OCI-LY3 (cell line): ENCODE data around the gene NAV1.

Experiments
- H2AFZ ChIP-seq: fragments of 200-600, 300-600 bp; shearing (Covaris generic); 2 replicates; pipeline ENCODE4 v1.6.0; 2014; ENCODE audit warnings: antibody characterized with exemption, low read depth, low read length
- H3K27ac ChIP-seq: fragments of 200-600, 300-600 bp; sonication (generic); 2 replicates; pipeline ENCODE4 v1.5.1; 2014; ENCODE audit warnings: mild to moderate bottlenecking, low read length, moderate library complexity, mixed read lengths
- H3K27me3 ChIP-seq: fragments of 200-600, 300-600 bp; sonication (generic); 2 replicates; pipeline ENCODE4 v1.6.1; 2014; ENCODE audit warnings: low read depth, low read length, mixed read lengths
- H3K36me3 ChIP-seq: fragments of 200-600, 300-600 bp; sonication (generic); replicated peaks from 2 replicates; pipeline ENCODE3; 2014; ENCODE audit warnings: low read depth, low read length, mixed read lengths
- H3K4me1 ChIP-seq: fragments of 300-600, 200-600 bp; sonication (generic); 2 replicates; pipeline ENCODE4 v1.6.1; 2014; ENCODE audit warnings: low read length, mixed read lengths
- H3K4me2 ChIP-seq: fragments of 200-600, 300-600 bp; sonication (generic); 2 replicates; pipeline ENCODE4 v1.6.1; 2014; ENCODE audit warnings: low read length, mixed read lengths
- H3K4me3 ChIP-seq: fragments of 300-600, 200-600 bp; sonication (generic); 2 replicates; pipeline ENCODE4 v1.5.1; 2014; ENCODE audit warnings: antibody characterized with exemption, mild to moderate bottlenecking, low read length, moderate library complexity
- H3K79me2 ChIP-seq: fragments of 300-600, 200-600 bp; shearing (Covaris generic); 2 replicates; pipeline ENCODE4 v1.6.1; 2014; ENCODE audit warnings: mild to moderate bottlenecking, low read length, mixed read lengths
- H3K9ac ChIP-seq: fragments of 300-600, 200-600 bp; shearing (Covaris generic); 2 replicates; pipeline ENCODE4 v1.6.0; 2014; ENCODE audit warnings: mild to moderate bottlenecking, low read length, moderate library complexity
- H3K9me3 ChIP-seq: fragments of 200-600, 300-600 bp; shearing (Covaris generic); 2 replicates; pipeline ENCODE4 v1.6.1; 2014; ENCODE audit warnings: low read length, mixed read lengths; ENCODE audit not compliant: insufficient read depth
- H4K20me1 ChIP-seq: fragments of 200-600, 300-600 bp; sonication (generic); 2 replicates; pipeline ENCODE4 v1.6.1; 2016; ENCODE audit warnings: low read length, mixed read lengths; ENCODE audit not compliant: insufficient read depth
- CTCF ChIP-seq: fragments of 200-600, 300-600 bp; sonication (generic); IDR thresholded peaks from 2 replicates; pipeline ENCODE4 v1.5.1; 2014; ENCODE audit warnings: antibody characterized with exemption, low read length, low read depth
- EZH2phosphoT487 ChIP-seq: fragments of 200-600 bp; shearing (Covaris generic); IDR thresholded peaks from 2 replicates; pipeline ENCODE4 v1.6.1; 2018; ENCODE audit warnings: antibody characterized with exemption, mixed run types, low read depth

NAV1 gene

GRCh38 chr1:201555593-201555945 lies 16.6 kb downstream of the NAV1 start:
- H3K4me1 ChIP-seq: peaks cover 8% of the 10 kb centered on the region
- H2AFZ ChIP-seq: no peak overlapping the region
- no peak overlapping the region for H3K27ac ChIP-seq
- no peak overlapping the region for H3K4me3 ChIP-seq
- no peak overlapping the region for H3K9ac ChIP-seq
- TF ChIP-seq CTCF (no peak), EZH2phosphoT487 (no peak)
- no peaks in the 10 kb centered on the region for H3K9me3 ChIP-seq
- H3K36me3 ChIP-seq: no peaks in the 10 kb centered on the region
- no peaks in the 10 kb centered on the region for H4K20me1 ChIP-seq
- no peak overlapping the region for H3K4me2 ChIP-seq
- H3K79me2 ChIP-seq: no peaks in the 10 kb centered on the region
- peaks cover 3% of the 10 kb centered on the region; the same call in 1 of the 2 replicates for H3K27me3 ChIP-seq

DNA sequence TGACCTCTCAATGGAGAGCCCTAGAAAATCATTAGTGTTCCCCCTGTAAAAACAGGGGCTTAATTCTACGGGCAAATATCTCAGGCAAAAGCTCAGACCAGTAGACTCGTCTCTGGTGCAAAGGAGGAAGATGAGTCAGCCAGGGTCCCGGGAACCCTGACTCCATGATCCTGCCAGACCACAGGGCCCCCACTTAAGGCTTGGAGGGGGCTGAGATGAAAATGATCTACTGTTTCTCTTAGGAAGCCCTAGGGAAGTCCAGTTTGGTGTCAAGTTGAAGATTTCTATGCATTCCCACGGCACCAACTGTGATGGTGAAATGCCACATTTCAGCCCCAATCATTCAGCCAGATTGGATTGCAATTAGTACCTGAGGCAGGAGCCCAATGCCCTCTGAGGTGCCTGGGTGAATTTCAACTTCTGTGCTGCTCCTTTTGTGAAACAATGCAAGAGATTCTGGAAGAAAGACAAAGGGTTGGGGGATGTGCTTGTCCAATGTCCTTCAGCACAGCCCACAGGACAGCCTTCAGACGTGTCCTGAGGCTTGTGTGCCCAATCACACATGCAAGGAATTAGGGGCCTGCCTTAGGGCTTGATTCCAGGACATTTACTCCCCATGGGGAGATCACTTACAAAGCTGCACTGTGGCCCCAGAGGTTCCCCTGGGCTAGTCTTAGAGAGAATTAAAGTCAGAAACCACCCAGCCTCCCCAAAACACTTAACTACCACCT lies 18.1 kb downstream of the NAV1 start:
- Histone ChIP-seq H3K4me1 (peaks cover 8% of the 10 kb centered on the region), H3K79me2 (no peaks in the 10 kb centered on the region), H3K4me2 (no peak overlapping the region), H3K9ac (no peak overlapping the region), H3K36me3 (no peaks in the 10 kb centered on the region), H3K27ac (no peak overlapping the region), H2AFZ (no peak overlapping the region), H3K27me3 (peaks cover 3% of the 10 kb centered on the region; the same call in 1 of the 2 replicates), H3K9me3 (no peaks in the 10 kb centered on the region), H3K4me3 (no peak overlapping the region), H4K20me1 (no peaks in the 10 kb centered on the region)
- TF ChIP-seq CTCF: no peak
- no peak for TF ChIP-seq EZH2phosphoT487

- no peak overlapping the region for H3K4me2 ChIP-seq
- peaks cover 8% of the 10 kb centered on the region for H3K4me1 ChIP-seq
- H3K27ac ChIP-seq: no peak overlapping the region
- no peak overlapping the region for H3K4me3 ChIP-seq
- TF ChIP-seq EZH2phosphoT487 (no peak), CTCF (no peak)
- no peaks in the 10 kb centered on the region for H3K36me3 ChIP-seq
- H3K79me2 ChIP-seq: no peaks in the 10 kb centered on the region
- H2AFZ ChIP-seq: no peak overlapping the region
- peaks cover 3% of the 10 kb centered on the region; the same call in 1 of the 2 replicates for H3K27me3 ChIP-seq
- H3K9ac ChIP-seq: no peak overlapping the region
- H4K20me1 ChIP-seq: no peaks in the 10 kb centered on the region
- H3K9me3 ChIP-seq: no peaks in the 10 kb centered on the region
These were observed 18.6 kb downstream of the NAV1 start for GRCh38 chr1:201557572-201557958.

GRCh38 chr1:201559679-201560162 lies 20.8 kb downstream of the NAV1 start:
- Histone ChIP-seq H3K4me2 (peak overlapping the region; percentile 63), H3K4me3 (peak overlapping the region; percentile 39), H3K79me2 (no peaks in the 10 kb centered on the region), H3K9me3 (no peaks in the 10 kb centered on the region), H3K9ac (0 out of 2 replicates have a peak overlapping the region, but pooled peaks have one; percentile 18), H3K27me3 (peaks cover under 1% of the 10 kb centered on the region; the same call in 1 of the 2 replicates), H3K36me3 (no peaks in the 10 kb centered on the region), H3K27ac (no peak overlapping the region), H3K4me1 (peaks cover 8% of the 10 kb centered on the region), H4K20me1 (no peaks in the 10 kb centered on the region), H2AFZ (peak overlapping the region; percentile 57)
- no peak for TF ChIP-seq EZH2phosphoT487
- TF ChIP-seq CTCF: peak; percentile 99
